ENCODE measurements around the gene FAM168A.

FAM168A gene

DNA sequence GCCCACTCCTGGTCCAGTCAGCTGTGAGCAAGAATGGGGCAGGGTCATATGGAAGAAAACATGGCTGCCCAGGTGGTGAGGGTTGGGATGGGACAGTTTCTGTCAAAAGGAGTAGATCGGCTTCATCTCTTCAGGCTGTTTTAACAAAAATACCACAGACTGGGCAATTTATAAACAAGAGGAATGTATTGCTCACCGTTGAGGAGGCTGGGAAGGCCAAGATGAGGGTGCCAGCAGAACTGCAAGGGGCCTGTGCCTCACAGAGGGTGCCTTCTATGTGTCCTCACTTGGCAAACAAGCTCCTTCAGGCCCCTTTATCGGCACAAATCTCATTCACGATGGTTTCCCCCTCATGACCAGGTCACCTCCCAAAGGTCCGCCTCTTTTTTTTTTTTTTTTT, 239.8 kb downstream of the FAM168A start:
- ATAC-seq, result no peak
- TF ChIP-seq GLIS3 (CRISPR knock-in tag; IDR thresholded peaks at IDR 0.05) (no peak), PPARA (CRISPR knock-in tag; IDR thresholded peaks at IDR 0.05; ENCODE audit: borderline replicate concordance) (no peak), ZFP30 (CRISPR knock-in tag; IDR thresholded peaks at IDR 0.05) (no peak), ZNF565 (CRISPR knock-in tag; conservative IDR thresholded peaks at IDR 0.05; ENCODE audit: low read depth) (no peak), ZNF8 (CRISPR knock-in tag; IDR thresholded peaks at IDR 0.05) (no peak), TCF4 (CRISPR knock-in tag; IDR thresholded peaks at IDR 0.05; ENCODE audit: borderline replicate concordance) (no peak), ZNF70 (CRISPR knock-in tag; IDR thresholded peaks at IDR 0.05) (no peak)
- TF ChIP-seq, protein P1, sequence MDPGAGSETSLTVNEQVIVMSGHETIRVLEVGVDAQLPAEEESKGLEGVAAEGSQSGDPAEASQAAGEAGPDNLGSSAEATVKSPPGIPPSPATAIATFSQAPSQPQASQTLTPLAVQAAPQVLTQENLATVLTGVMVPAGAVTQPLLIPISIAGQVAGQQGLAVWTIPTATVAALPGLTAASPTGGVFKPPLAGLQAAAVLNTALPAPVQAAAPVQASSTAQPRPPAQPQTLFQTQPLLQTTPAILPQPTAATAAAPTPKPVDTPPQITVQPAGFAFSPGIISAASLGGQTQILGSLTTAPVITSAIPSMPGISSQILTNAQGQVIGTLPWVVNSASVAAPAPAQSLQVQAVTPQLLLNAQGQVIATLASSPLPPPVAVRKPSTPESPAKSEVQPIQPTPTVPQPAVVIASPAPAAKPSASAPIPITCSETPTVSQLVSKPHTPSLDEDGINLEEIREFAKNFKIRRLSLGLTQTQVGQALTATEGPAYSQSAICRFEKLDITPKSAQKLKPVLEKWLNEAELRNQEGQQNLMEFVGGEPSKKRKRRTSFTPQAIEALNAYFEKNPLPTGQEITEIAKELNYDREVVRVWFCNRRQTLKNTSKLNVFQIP (CRISPR knock-in tag; IDR thresholded peaks at IDR 0.05; ENCODE audit: borderline replicate concordance, low read depth), result no peak
- TF ChIP-seq, protein P2, sequence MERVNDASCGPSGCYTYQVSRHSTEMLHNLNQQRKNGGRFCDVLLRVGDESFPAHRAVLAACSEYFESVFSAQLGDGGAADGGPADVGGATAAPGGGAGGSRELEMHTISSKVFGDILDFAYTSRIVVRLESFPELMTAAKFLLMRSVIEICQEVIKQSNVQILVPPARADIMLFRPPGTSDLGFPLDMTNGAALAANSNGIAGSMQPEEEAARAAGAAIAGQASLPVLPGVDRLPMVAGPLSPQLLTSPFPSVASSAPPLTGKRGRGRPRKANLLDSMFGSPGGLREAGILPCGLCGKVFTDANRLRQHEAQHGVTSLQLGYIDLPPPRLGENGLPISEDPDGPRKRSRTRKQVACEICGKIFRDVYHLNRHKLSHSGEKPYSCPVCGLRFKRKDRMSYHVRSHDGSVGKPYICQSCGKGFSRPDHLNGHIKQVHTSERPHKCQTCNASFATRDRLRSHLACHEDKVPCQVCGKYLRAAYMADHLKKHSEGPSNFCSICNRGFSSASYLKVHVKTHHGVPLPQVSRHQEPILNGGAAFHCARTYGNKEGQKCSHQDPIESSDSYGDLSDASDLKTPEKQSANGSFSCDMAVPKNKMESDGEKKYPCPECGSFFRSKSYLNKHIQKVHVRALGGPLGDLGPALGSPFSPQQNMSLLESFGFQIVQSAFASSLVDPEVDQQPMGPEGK (CRISPR knock-in tag; IDR thresholded peaks at IDR 0.05; ENCODE audit: borderline replicate concordance), result no peak
- TF ChIP-seq, protein P3, sequence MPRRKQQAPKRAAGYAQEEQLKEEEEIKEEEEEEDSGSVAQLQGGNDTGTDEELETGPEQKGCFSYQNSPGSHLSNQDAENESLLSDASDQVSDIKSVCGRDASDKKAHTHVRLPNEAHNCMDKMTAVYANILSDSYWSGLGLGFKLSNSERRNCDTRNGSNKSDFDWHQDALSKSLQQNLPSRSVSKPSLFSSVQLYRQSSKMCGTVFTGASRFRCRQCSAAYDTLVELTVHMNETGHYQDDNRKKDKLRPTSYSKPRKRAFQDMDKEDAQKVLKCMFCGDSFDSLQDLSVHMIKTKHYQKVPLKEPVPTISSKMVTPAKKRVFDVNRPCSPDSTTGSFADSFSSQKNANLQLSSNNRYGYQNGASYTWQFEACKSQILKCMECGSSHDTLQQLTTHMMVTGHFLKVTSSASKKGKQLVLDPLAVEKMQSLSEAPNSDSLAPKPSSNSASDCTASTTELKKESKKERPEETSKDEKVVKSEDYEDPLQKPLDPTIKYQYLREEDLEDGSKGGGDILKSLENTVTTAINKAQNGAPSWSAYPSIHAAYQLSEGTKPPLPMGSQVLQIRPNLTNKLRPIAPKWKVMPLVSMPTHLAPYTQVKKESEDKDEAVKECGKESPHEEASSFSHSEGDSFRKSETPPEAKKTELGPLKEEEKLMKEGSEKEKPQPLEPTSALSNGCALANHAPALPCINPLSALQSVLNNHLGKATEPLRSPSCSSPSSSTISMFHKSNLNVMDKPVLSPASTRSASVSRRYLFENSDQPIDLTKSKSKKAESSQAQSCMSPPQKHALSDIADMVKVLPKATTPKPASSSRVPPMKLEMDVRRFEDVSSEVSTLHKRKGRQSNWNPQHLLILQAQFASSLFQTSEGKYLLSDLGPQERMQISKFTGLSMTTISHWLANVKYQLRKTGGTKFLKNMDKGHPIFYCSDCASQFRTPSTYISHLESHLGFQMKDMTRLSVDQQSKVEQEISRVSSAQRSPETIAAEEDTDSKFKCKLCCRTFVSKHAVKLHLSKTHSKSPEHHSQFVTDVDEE (CRISPR knock-in tag; IDR thresholded peaks at IDR 0.05), result no peak
- TF ChIP-seq, protein P4, sequence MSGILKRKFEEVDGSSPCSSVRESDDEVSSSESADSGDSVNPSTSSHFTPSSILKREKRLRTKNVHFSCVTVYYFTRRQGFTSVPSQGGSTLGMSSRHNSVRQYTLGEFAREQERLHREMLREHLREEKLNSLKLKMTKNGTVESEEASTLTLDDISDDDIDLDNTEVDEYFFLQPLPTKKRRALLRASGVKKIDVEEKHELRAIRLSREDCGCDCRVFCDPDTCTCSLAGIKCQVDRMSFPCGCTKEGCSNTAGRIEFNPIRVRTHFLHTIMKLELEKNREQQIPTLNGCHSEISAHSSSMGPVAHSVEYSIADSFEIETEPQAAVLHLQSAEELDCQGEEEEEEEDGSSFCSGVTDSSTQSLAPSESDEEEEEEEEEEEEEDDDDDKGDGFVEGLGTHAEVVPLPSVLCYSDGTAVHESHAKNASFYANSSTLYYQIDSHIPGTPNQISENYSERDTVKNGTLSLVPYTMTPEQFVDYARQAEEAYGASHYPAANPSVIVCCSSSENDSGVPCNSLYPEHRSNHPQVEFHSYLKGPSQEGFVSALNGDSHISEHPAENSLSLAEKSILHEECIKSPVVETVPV (CRISPR knock-in tag; IDR thresholded peaks at IDR 0.05), result no peak

DNA sequence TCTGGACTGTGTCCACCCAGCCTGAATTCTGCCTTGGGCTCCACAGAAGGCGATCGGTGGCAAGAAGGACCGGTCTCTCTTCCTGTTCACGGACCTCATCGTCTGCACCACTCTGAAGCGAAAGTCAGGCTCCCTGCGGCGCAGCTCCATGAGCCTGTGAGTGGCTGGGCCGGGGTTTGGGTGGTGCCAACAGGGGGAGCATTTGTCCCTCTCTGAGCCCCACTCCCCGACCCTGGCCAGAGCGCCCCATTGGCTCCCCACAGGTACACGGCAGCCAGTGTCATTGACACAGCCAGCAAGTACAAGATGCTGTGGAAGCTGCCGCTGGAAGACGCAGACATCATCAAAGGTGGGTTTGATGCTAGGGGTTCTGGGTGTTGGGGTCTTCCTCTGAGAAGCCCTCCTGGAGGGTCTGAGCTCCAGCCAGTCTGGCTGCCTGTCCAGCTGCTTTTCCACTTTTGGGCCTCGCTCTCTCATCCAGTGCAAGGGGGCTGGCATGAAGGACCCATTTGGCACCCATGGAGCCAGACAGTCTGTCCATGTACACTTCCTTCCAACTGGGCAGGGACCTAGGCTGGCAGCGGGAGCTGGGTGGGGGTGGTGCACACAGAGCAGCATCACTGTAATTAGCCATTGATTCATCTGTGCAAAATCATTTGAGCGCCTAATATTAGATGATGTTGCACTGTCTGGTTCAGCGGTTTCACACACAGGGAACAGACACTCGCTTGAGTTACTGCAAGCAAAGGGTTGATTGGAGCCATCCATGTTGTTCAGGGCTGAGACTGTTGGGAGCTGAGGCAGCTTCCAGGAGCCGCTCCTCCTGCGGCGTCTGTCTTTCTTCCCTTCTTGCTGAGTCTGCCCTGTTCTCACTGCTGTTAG, 240.7 kb downstream of the FAM168A start:
- no peak for ATAC-seq
- TF ChIP-seq ZNF8 (CRISPR knock-in tag; IDR thresholded peaks at IDR 0.05), result no peak
- TF ChIP-seq, protein P3 (CRISPR knock-in tag; IDR thresholded peaks at IDR 0.05), result no peak
- no peak for TF ChIP-seq TCF4 (CRISPR knock-in tag; IDR thresholded peaks at IDR 0.05; ENCODE audit: borderline replicate concordance)

DNA sequence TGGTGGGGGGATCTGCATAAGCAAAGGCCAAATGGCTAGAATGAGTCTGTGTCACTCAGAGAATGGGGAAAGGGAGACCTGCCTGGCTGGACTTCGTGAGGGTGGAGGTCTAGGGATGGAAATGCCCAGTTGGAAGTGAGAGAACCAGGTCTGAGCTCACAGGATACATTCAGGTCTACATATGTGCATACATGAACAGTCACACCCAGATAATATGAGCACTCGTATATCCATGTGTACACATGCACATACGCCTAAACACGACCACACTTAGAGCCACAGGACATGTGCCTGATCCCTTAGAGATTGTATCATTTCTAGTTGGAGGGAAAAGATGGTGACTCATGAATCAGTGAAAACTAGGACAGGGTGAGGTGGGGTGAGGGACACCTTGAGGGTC, 242.8 kb downstream of the FAM168A start:
- no peak for TF ChIP-seq CSDC2 (CRISPR knock-in tag; IDR thresholded peaks at IDR 0.05)
- TF ChIP-seq, protein P1 (CRISPR knock-in tag; IDR thresholded peaks at IDR 0.05; ENCODE audit: borderline replicate concordance, low read depth), result no peak
- no peak for TF ChIP-seq TOX (CRISPR knock-in tag; IDR thresholded peaks at IDR 0.05; ENCODE audit: borderline replicate concordance)
- TF ChIP-seq RARB (CRISPR knock-in tag; IDR thresholded peaks at IDR 0.05), result no peak
- no peak for ATAC-seq
